A673 (cell line): Measurements from ENCODE around the gene PRKG1. TPM values are rescaled to one million over a fixed set of nuclear protein-coding genes. Genes with fewer than 3 reads are reported as not detected.

Source experiments
- BruUV-seq: library from RNA; stranded (reverse); fragments of 400-500 nt; replicated peaks from 2 replicates; lab custom pipeline; 2021; lab: Mats Ljungman, UMichigan
- CTCF ChIA-PET: fragments of 300-600 bp; sonication (Branson Sonifier 250); formaldehyde crosslinking; loops from one replicate; lab custom pipeline; 2022; ENCODE audit warnings: antibody characterized with exemption; lab: Charles Lee
- POLR2A ChIA-PET: fragments of 300-600 bp; sonication (Branson Sonifier 250); formaldehyde crosslinking; loops from one replicate; lab custom pipeline; 2022; ENCODE audit warnings: antibody characterized with exemption; ENCODE audit not compliant: low non-redundant PET; lab: Charles Lee
- DNase-seq: peaks from one replicate; pipeline ENCODE4 v3.0.0-alpha.2; 2015; ENCODE audit warnings: low spot score
- H3K27ac ChIP-seq: fragments of 200-600 bp; sonication (generic); 2 replicates; pipeline ENCODE4 v1.5.1; 2016; ENCODE audit warnings: mixed run types, low read depth, mild to moderate bottlenecking, mixed read lengths, antibody characterized with exemption, low read length; ENCODE audit not compliant: poor library complexity, severe bottlenecking
- H3K27me3 ChIP-seq: fragments of 200-600 bp; sonication (generic); replicated peaks from 2 replicates; pipeline ENCODE4 v1.6.1; 2017; ENCODE audit warnings: mixed run types, low read depth, mild to moderate bottlenecking, mixed read lengths, antibody characterized with exemption, low read length; ENCODE audit not compliant: insufficient read depth, poor library complexity
- H3K36me3 ChIP-seq: fragments of 200-600 bp; sonication (generic); 2 replicates; pipeline ENCODE4 v1.6.1; 2016; ENCODE audit warnings: mixed run types, mild to moderate bottlenecking, mixed read lengths, antibody characterized with exemption, low read length; ENCODE audit not compliant: insufficient read depth, poor library complexity, severe bottlenecking
- H3K4me1 ChIP-seq: fragments of 200-600 bp; sonication (generic); 2 replicates; pipeline ENCODE4 v1.6.1; 2017; ENCODE audit warnings: mixed run types, mild to moderate bottlenecking, mixed read lengths, antibody characterized with exemption, low read length; ENCODE audit not compliant: insufficient read depth, poor library complexity, severe bottlenecking
- H3K4me3 ChIP-seq: fragments of 200-600 bp; sonication (generic); 2 replicates; pipeline ENCODE4 v1.5.1; 2016; ENCODE audit warnings: low read depth, mixed run types, mild to moderate bottlenecking, mixed read lengths, low read length; ENCODE audit not compliant: poor library complexity, severe bottlenecking
- H3K9me3 ChIP-seq: fragments of 200-600 bp; sonication (generic); 2 replicates; pipeline ENCODE4 v1.6.1; 2016; ENCODE audit warnings: mixed run types, low read depth, mild to moderate bottlenecking, mixed read lengths, antibody characterized with exemption, low read length; ENCODE audit not compliant: poor library complexity, severe bottlenecking
- EZH2 ChIP-seq: fragments of 200-600 bp; sonication (generic); IDR thresholded peaks from 2 replicates; pipeline ENCODE4 v1.6.1; 2017; ENCODE audit warnings: borderline replicate concordance, low read depth, mild to moderate bottlenecking, mixed read lengths, antibody characterized with exemption, low read length; ENCODE audit not compliant: poor library complexity, severe bottlenecking
- intact Hi-C: fragments of 100-400 bp; cut with micrococcal nuclease; formaldehyde crosslinking; loops from one replicate; pipeline ENCODE4 v1.10.0; 2022; ENCODE audit not compliant: unreplicated experiment
- total RNA-seq: library from RNA; stranded (reverse); gene quantifications from 2 replicates; pipeline ENCODE4 v1.2.3, GENCODE V29; 2021
- TF ChIP-seq, protein P1 (sequence below): fragments of 300-800, 200-600 bp; sonication (generic); conservative IDR thresholded peaks from 2 replicates; pipeline ENCODE4 v1.5.1; 2017; ENCODE audit warnings: low read depth, mild to moderate bottlenecking, antibody characterized with exemption, low read length, moderate library complexity, mixed read lengths

The PRKG1 gene
- total RNA-seq, 1 experiment from 2014 or later: 0.58 TPM

DNA sequence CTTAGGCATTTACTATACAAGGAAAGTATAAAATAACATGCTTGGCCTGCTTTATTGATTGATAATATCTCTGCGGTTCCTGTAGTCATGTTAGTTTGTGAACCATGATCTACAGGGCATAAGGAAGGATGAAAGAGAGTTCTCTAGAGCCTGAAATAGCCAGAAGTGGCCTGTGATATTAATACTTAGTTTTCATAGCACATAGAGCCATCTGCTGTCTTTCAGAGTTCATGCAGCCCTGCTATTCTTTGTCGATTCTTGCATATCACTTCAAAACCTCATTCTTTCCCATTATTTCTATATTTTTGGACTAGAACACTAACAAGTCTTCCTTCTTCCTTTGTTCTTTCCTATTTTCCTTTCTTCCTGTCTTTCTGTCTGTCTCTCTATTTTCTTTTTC, 26.4 kb upstream of the PRKG1 start:
- CTCF ChIA-PET: no interaction called here
- intact Hi-C loops: no loop called here

DNA sequence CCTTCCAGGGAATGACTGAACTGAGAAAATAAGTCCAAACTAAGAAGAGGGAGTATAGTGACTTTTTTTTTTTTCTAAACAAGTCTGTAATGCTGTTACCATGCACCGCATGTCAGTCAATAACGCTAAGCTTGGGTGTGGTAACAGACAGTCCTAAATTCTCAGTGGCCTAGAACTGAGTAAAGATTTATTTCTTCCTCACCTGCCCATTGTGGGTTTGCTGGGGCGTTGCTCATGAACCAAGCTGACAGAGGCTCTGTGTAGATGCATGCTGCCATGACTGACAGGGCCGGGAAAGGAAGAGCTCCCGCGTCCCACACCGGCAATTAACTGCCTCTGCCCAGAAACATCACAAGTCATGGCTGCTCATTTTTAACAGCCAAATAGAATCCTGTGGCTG, 25.5 kb upstream of the PRKG1 start:
- CTCF ChIA-PET: no interaction called here
- TF ChIP-seq, protein P1, sequence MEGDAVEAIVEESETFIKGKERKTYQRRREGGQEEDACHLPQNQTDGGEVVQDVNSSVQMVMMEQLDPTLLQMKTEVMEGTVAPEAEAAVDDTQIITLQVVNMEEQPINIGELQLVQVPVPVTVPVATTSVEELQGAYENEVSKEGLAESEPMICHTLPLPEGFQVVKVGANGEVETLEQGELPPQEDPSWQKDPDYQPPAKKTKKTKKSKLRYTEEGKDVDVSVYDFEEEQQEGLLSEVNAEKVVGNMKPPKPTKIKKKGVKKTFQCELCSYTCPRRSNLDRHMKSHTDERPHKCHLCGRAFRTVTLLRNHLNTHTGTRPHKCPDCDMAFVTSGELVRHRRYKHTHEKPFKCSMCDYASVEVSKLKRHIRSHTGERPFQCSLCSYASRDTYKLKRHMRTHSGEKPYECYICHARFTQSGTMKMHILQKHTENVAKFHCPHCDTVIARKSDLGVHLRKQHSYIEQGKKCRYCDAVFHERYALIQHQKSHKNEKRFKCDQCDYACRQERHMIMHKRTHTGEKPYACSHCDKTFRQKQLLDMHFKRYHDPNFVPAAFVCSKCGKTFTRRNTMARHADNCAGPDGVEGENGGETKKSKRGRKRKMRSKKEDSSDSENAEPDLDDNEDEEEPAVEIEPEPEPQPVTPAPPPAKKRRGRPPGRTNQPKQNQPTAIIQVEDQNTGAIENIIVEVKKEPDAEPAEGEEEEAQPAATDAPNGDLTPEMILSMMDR: no peak
- TF ChIP-seq EZH2: no peak
- no TSS peak for BruUV-seq
- no peak overlapping the region for H3K27ac ChIP-seq
- POLR2A ChIA-PET: no interaction called here
- no peak overlapping the region for H3K4me3 ChIP-seq
- DNase-seq: no peak
- no peaks in the 10 kb centered on the region for H3K27me3 ChIP-seq
- H3K9me3 ChIP-seq: no peaks in the 10 kb centered on the region
- H3K4me1 ChIP-seq: no peaks in the 10 kb centered on the region
- H3K36me3 ChIP-seq: no peaks in the 10 kb centered on the region
- intact Hi-C loops: no loop called here

More for the DNA sequence above, 26.4 kb upstream of the PRKG1 start:
- no peak overlapping the region for H3K27ac ChIP-seq
- no peaks in the 10 kb centered on the region for H3K36me3 ChIP-seq
- H3K4me3 ChIP-seq: no peak overlapping the region
- H3K4me1 ChIP-seq: no peaks in the 10 kb centered on the region
- no TSS peak for BruUV-seq
- TF ChIP-seq EZH2: no peak
- TF ChIP-seq, protein P1: no peak
- H3K27me3 ChIP-seq: no peaks in the 10 kb centered on the region
- POLR2A ChIA-PET: no interaction called here
- DNase-seq: no peak
- H3K9me3 ChIP-seq: no peaks in the 10 kb centered on the region

DNA sequence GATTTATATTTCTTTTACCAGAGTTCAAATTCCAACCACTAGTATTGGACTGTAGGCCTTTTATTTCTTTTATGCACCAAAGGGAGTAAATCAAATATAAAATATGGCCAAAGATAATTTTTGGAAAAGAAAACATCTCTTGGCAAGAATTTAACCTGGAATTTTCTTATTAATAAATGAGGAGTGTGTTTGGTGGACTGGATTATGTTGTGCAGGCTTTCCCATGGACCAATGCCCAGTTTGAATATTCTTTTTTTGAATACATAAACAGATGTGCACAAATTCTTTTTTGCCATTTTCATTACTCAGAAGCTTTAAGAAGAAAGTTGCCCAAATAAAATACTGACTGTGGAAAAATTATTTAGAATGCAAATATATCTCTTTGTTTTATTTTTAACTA, 22.1 kb upstream of the PRKG1 start:
- no peak for DNase-seq
- no peaks in the 10 kb centered on the region for H3K9me3 ChIP-seq
- no TSS peak for BruUV-seq
- POLR2A ChIA-PET: no interaction called here
- CTCF ChIA-PET: no interaction called here
- no peak overlapping the region for H3K4me3 ChIP-seq
- H3K27ac ChIP-seq: no peak overlapping the region
- intact Hi-C loops: no loop called here
- no peaks in the 10 kb centered on the region for H3K27me3 ChIP-seq
- TF ChIP-seq EZH2: no peak
- TF ChIP-seq, protein P1: no peak
- H3K4me1 ChIP-seq: no peaks in the 10 kb centered on the region
- no peaks in the 10 kb centered on the region for H3K36me3 ChIP-seq
